Activated T-cell treated with anti-CD3 and anti-CD28 coated beads, Interleukin-2, amount 50 U/mL, for 48 hours (primary cell): ENCODE measurements around the gene AKR7A2.
"Not testable (repeated sequence)": the region's sequence is repeated elsewhere in the genome, so short reads cannot be mapped to it uniquely, and the experiment has no call there.

ENCODE experiments used
- DNase-seq, 2 experiments: peaks; one replicate each; pipeline ENCODE4 v3.0.0-alpha.2; 2020

Gene AKR7A2

GRCh38 chr1:19294638-19295037 lies 17.3 kb downstream of the AKR7A2 start:
- DNase-seq: no peak

GRCh38 chr1:19289244-19289643 lies 22.7 kb downstream of the AKR7A2 start:
- DNase-seq: no peak

GRCh38 chr1:19288324-19289241 lies 23.4 kb downstream of the AKR7A2 start, which contains the start of gene AKR7A3:
AKR7A3 (minus strand) TSS chr1:19288770; CDS start chr1:19288709, 61 bp downstream.
- DNase-seq: peak; percentile 72 to 80

DNA sequence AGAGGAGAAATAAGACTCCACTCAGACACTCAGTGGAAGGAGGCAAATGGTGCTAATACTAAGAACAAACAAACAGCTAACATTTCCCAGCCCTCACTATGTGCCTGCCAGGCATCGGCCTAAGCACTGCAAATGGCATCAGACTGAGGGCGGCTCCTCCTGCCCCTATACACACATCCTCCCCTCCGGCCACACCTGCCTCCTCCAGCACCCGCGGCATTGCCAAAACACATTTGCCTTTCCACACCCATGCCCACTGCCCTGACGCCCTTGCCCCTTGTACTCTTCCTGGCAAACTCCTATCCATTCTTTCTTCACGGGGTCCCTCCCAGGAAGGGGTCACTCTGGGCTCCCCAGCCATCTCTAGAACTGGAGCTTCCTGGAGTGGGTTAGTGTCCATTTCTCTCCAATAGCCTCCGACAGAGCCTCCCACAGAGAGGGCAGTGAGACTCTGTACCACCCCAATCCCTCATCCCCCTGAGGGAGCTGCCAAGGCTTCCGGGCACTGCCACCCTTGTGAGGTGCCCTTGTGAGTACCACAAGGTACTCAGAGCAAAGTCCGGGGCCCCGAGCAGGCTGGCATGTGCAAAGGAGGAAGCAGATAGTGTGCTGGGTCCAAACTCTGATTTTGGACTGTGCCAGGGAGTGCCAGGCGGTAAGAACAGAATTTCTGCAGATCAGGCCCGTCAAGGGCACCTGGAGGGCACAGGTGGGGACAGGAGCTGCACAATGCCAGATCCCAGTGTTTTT lies 24.3 kb downstream of the AKR7A2 start:
- no peak for DNase-seq

DNA sequence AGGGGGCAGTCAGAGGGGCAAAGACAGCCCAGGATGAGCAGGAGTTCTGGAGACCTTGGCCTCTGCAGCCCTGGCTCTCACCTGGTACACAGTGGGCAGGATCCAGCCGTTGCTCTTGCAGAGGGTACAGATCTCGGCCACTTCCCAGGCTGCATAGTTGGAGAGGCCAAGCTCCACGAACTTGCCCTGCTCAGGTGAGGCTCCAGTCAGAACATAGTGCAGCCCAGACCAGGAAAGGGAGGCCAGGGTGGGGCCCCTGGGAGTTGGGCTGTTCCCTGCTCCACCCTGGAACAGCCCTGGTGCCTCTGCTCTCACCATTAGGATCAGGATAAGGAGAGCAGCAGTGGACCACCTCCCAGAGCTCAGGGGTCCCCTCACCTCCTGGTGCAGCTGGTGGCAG lies 26.1 kb downstream of the AKR7A2 start:
- DNase-seq: not testable (repeated sequence)

DNA sequence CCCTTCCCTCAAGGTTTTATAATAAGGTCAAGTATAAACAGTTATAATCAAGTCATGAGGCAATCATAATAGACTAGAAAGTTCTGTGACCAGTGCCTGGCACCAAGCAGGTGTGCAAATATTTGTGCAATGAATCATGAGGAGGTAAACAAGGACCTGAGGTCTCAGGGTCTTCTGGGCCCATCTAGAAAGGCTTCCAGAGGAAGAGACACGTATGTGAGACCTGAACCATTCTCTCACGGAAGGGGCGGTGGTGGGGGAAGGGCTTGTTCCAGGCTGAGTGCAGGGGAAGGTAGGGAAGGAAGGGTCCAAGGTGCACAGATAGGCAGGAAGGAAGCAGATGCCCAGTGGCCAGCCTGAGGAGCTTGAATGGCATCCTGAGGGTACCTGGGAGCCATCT lies 26.6 kb downstream of the AKR7A2 start:
- not testable (repeated sequence) for DNase-seq

- no peak for DNase-seq
Measured at GRCh38 chr1:19284881-19285280, 27.1 kb downstream of the AKR7A2 start.

- DNase-seq: no peak
Measured at GRCh38 chr1:19283891-19284290, 28.1 kb downstream of the AKR7A2 start.

DNA sequence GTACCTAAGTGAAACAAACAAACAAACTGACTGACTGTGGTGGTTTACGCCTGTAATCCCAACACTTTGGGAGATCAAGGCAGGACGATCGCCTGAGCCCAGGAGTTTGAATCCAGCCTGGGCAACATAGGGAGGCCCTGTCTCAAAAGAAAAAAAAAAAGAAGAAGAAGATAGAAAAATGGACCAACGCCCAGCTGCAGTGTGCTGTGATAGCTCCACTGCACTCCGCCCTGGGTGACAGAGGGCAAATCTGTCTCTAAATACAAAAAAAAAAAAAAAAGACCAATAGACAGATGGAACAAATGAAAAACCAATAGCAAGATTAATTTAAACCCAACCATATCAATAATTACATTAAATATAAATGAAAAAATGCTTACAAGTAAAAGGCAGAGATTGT lies 37.3 kb downstream of the AKR7A2 start:
- no peak for DNase-seq

DNA sequence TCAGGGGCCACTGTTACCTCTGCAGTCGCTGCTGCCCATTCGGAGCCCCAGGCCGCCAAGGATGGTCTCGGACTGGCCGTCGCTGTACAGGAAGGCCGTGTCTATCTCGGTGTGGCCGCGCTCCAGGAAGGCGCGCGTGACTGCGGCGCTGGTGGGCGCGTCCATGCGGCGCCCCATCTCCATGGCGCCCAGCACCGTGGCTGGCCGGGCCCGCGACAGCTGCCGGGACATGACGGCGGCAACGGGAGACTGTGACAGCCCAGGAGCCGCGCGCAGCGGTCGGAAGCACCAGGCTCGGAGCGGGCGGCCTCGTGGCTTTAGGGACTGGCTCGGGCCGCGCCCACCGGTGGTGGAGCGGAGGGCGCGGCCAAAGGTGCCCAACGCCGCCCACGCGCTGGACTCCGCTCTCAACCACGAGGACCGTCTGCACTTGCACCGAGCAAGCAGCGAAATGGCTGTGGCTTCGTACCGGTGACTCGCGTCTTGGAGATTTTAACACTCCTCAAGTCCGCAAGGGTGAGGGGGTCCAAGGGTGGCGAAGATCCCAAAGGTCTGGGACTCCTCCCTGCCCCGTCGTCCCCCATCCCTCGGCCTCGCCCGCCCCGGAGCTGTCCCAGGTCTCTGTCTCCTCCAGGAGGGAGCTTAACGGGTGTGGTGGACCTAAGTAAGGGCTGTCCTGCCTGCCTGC lies 38.0 kb downstream of the AKR7A2 start:
- DNase-seq: not testable (repeated sequence)

DNA sequence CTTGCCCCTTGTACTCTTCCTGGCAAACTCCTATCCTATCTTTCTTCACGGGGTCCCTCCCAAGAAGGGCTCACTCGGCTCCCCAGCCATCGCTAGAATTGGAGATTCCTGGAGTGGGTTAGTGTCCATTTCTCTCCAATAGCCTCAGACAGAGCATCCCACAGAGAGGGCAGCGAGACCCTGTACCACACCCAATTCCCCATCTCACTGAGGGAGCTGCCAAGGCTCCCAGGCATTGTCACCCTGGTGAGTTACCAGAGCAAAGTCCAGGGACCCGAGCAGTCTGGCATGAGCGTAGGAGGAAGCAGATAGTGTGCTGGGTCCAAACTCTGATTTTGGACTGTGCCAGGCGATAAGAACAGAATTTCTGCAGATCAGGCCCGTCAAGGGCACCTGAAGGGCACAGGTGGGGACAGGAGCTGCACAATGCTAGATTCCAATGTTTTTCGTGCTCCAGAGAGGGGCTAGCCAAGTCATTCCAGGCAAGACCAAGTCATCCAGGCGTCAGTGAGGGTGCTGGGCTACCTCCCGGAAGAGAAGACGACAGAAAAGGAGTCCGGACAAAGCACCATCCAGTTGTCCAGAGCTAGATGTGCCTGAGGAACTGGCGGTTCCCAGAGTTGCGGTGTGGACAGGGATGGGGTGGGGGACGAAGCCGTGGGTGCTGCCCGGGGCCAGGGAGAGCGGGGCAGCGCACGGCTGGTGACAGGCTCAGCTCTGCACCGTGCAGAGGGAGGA lies 38.7 kb downstream of the AKR7A2 start:
- no peak for DNase-seq

- DNase-seq: no peak
Measured at GRCh38 chr1:19272064-19272463, 39.9 kb downstream of the AKR7A2 start.

GRCh38 chr1:19270343-19270730 lies 41.6 kb downstream of the AKR7A2 start:
- not testable (repeated sequence) for DNase-seq

DNA sequence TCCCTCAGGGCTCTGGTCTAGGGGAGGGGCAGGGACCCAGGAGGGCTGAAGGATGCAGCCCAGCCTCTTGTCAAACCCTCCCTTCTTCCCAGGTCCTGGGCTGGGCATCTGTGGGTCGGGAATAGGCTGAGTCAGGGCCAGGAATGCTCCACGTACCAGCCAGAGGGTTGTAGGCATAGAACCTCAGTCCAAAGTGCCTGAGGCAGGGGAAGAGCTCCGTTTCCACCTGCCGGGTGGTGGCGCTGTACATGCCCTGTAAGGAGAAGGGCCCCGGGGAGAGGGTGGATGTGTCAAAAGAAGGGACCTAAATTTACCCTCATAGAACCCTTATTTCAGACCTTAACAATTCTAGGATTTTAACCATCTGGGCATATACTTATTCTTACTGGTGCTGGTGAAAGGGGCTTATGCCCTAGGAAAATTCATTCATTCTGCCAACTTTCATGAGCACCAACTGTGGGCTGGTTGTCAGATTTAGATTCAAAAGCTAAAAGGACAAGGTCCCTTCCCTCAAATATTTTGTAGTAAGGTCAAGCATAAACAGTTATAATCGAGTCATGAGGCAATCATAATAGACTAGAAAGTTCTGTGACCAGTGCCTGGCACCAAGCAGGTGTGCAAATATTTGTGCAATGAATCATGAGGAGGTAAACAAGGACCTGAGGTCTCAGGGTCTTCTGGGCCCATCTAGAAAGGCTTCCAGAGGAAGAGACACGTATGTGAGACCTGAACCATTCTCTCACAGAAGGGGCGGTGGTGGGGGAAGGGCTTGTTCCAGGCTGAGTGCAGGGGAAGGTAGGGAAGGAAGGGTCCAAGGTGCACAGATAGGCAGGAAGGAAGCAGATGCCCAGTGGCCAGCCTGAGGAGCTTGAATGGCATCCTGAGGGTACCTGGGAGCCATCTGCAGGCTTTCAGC lies 42.3 kb downstream of the AKR7A2 start:
- not testable (repeated sequence) for DNase-seq

GRCh38 chr1:19268445-19268844 lies 43.5 kb downstream of the AKR7A2 start:
- DNase-seq: no peak

GRCh38 chr1:19262744-19263143 lies 49.2 kb downstream of the AKR7A2 start:
- peak; percentile 36 to 41 for DNase-seq

DNA sequence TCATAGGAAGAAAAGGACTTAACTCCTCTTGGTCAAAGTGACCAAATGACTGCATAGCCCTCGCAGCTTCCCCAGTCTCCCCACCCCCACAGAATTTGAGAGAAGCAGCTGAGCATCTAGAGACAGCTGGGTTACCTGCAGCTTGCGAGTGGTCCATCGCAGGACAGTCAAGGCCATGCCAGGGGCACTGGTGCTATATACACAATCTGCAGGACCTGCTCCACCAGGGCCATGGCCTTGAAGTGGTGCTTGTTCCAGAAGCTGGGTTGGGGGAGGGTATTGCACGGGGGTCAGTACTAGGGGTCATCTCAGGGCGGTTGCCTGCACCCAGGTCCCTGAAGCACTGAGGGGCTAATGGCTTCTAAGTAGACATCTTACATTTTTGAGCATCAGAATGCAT lies 49.9 kb downstream of the AKR7A2 start:
- DNase-seq: peak; percentile 48 to 49

- DNase-seq: peak; percentile 40
Measured at GRCh38 chr1:19260211-19261138, 51.5 kb downstream of the AKR7A2 start.

GRCh38 chr1:19258353-19258752 lies 53.6 kb downstream of the AKR7A2 start:
- no peak for DNase-seq
